ENCODE results near the gene TCF7L1. TPM values are rescaled to one million over a fixed set of nuclear protein-coding genes. Genes with fewer than 3 reads are reported as not detected.
"Not testable (repeated sequence)": the region's sequence is repeated elsewhere in the genome, so short reads cannot be mapped to it uniquely, and the experiment has no call there.

The TCF7L1 gene
- polyA plus RNA-seq, 6 donors from 2014 or later: 0.35 TPM; not detected in 5

DNA sequence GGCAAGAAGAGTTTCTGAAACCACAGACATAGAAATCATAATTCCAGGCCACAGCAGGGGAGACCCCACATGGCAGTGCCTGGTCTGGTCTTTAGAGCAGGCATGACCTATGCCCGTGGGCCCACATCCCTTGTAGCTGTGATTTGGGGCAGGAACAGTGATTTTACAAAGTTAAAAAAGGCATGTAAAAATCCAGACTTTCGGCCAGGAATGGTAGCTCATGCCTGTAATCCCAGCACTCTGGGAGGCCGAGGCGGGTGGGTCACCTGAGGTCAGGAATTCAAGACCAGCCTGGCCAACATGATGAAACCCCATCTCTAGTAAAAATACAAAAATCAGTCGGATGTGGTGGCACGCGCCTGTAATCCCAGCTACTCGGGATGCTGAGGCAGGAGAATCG, 78.4 kb downstream of the TCF7L1 start:
- H3K9me3 Mint-ChIP-seq; H3K36me3 Mint-ChIP-seq; H3K4me3 Mint-ChIP-seq; ATAC-seq (ENCODE audit: low read depth in 2 of 2); DNase-seq; H3K27ac Mint-ChIP-seq; H3K4me1 Mint-ChIP-seq: not testable (repeated sequence)
- H3K27me3 Mint-ChIP-seq: peaks cover 16 to 32% (median 29%) of the 10 kb centered on the region in 3 donors

DNA sequence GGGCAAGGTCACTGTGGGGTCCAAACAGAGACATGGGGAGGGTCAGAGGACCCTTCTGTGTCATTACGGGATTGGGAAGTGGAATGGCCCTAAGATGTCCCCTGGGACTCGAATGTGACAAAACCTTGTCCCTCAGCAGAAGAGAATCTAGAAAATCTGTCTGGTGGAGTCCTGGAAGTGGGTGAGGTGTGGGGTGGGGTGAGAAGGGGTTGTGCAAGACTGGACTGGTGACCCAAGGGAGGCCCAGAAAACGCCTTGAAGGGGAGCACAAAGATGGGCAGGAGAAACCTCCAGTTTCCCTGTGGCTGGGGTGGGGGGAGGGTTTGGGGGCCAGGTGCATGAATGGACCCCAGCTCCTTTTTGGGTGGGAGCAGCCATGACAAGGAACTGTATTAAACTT, 79.6 kb downstream of the TCF7L1 start:
- Mint-ChIP-seq H3K36me3 (no peaks in the 10 kb centered on the region), H3K4me3 (no peak overlapping the region), H3K9me3 (no peaks in the 10 kb centered on the region), H3K27me3 (peaks cover 11 to 44% (median 32%) of the 10 kb centered on the region in 3 donors), H3K27ac (no peak overlapping the region), H3K4me1 (peaks cover 0 to 6% (median 0%) of the 10 kb centered on the region in 3 donors)
- no peak for ATAC-seq (ENCODE audit: low read depth in 2 of 2)
- no peak for DNase-seq

DNA sequence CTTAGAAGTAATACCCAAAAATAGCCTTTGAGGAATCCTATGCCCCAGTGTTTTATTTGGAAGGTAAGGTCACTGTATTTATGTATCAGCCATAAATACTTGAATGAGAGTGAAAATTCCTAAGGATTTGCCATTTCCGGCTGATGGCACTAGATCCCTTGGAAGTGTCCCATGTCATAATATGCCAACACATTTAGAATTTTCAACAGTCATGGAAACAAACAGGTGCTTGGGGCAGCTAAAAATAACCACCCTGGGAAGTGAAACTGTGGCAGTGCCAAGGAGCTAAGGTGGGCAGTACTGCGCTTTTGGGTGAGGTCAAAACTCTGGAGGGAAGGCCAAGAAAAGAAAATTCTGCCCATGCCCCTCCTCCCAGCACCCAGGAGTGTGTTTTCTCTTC, 80.2 kb downstream of the TCF7L1 start:
- Mint-ChIP-seq H3K4me1 (peaks cover 0 to 6% (median 0%) of the 10 kb centered on the region in 3 donors), H3K27ac (no peak overlapping the region), H3K9me3 (no peaks in the 10 kb centered on the region), H3K27me3 (peaks cover 13 to 44% (median 32%) of the 10 kb centered on the region in 3 donors), H3K36me3 (no peaks in the 10 kb centered on the region), H3K4me3 (no peak overlapping the region)
- no peak for DNase-seq
- no peak for ATAC-seq (ENCODE audit: low read depth in 2 of 2)

DNA sequence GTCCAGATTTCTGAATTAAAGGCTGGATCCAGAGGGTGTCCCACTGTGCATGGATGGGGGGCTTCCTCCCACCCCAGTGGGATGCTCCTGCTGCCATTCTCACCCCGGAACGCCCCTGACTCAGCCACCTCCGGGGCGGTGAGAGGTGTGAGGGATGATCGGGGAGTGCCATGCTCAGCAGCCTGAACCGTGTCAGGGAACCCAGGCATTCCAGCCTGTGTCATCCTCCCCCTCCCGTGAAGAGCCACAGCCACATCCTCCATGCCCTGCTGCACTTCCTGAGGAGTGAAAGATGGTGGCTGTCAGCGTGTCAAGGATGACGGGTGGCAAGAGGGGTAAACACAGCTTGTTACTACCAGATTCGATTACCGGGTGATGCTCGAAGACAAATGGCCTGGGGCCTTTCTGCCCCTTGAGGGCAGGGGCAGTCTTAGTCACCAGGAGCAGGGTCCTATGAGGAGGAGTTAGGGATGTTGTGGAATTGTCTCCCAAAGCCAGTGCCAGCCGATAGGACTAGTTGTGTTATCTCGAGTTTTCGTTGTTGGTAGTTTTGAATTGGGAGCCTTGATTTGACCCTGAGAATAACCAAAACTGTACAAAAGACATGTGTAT, 80.8 kb downstream of the TCF7L1 start:
- no peaks in the 10 kb centered on the region for H3K9me3 Mint-ChIP-seq
- DNase-seq (no peak), ATAC-seq (ENCODE audit: low read depth in 2 of 2) (no peak)
- H3K4me3 Mint-ChIP-seq: no peak overlapping the region
- peaks cover 13 to 44% (median 32%) of the 10 kb centered on the region in 3 donors for H3K27me3 Mint-ChIP-seq
- peaks cover 0 to 6% (median 0%) of the 10 kb centered on the region in 3 donors for H3K4me1 Mint-ChIP-seq
- H3K36me3 Mint-ChIP-seq: no peaks in the 10 kb centered on the region
- H3K27ac Mint-ChIP-seq: no peak overlapping the region

DNA sequence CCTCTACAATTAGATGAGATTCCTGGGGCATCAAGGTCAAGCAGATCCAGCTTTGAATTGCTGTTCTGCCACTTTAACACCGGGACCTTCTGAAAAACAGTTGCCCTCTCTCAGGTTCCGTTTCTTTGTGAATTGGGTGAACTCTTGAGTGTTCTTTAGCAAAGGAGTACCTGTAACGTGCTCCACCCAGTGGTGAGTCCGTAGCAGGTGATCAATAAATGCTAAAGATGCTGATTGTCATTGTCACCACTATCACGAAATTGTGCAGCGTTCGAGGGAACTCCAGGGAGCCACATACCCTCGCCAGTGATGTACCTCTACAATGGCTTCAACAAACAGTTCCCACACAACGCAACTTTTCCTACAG, 81.9 kb downstream of the TCF7L1 start:
- peaks cover 18 to 49% (median 32%) of the 10 kb centered on the region in 3 donors for H3K27me3 Mint-ChIP-seq

DNA sequence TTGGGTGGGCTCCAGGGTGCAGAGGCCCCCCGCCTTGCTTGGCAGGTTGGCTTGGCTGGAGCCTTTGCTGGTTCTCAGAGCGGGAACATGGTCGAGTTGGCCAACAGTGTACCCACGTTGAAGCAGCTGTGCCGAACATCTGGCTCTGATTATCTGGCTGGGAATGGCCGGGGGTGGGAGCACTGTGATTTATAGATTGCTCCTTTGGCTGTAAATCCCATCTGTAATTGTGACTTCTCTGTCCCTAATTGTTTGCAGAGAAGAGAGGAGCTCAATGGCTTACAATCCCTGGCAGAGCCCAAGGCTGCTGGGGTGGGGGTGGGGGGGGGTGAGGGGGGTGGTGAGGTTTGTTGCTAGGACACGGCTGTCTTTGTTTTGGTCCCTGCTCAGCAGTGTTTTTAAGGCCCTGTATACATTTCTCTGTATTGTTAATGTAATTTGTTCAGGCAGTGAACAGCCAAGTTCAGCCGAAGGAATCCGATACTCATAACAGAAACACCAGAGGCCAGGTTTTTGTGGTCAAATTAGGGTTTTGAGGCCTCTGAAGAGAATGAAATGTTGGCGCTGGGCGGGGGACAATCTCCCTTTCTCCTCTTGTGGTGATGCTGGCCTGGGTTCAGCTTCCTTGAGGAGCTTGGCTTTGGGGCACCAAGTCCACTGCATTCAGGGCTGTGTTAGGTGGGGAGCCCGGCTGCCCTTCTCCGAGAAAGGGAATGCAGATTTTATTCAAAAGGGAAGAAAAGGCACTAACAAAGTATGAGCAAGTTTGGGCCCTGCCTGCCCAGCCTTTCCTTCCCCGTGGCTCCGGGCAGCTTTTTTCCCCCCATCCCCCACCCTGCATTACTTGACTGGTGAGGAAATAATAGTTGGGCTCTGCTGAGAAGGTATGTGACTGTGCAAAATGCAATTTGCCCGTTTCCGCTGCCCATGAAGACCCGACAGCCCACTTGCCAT, 82.5 kb downstream of the TCF7L1 start:
- H3K36me3 Mint-ChIP-seq: no peaks in the 10 kb centered on the region

More for the DNA sequence above, 81.9 kb downstream of the TCF7L1 start:
- H3K27ac Mint-ChIP-seq: no peak overlapping the region
- H3K36me3 Mint-ChIP-seq: no peaks in the 10 kb centered on the region
- H3K9me3 Mint-ChIP-seq: no peaks in the 10 kb centered on the region
- DNase-seq (no peak), ATAC-seq (ENCODE audit: low read depth in 2 of 2) (no peak)
- H3K4me1 Mint-ChIP-seq: peaks cover 0 to 6% (median 0%) of the 10 kb centered on the region in 3 donors
- H3K4me3 Mint-ChIP-seq: no peak overlapping the region

DNA sequence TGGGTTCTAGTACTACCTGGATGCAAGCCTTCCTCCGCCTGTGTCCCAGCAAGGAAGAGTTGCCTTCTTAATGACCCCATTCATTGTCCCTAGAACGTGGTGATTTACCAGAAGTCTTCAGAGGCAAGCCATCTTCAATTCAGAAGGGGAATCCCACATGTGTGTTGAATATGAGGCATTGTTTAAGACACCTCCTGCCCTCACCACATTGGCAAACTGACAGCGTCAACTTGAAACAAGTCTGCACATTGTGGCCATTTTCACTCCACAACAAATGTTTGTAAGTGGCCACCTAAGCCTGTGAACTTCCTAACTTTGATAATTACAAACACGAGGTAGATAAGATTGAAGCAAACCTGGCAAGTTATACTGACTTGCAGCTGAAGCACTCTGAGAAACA, 83.7 kb downstream of the TCF7L1 start:
- Mint-ChIP-seq H3K4me1 (peaks cover 0 to 6% (median 0%) of the 10 kb centered on the region in 3 donors), H3K27ac (no peak overlapping the region), H3K9me3 (no peaks in the 10 kb centered on the region), H3K36me3 (no peaks in the 10 kb centered on the region), H3K27me3 (peaks cover 21 to 58% (median 42%) of the 10 kb centered on the region in 3 donors), H3K4me3 (no peak overlapping the region)
- no peak for DNase-seq
- ATAC-seq (ENCODE audit: low read depth in 2 of 2): no peak

More for the DNA sequence above, 82.5 kb downstream of the TCF7L1 start:
- ATAC-seq (ENCODE audit: low read depth in 2 of 2) (no peak), DNase-seq (no peak)
- Mint-ChIP-seq H3K4me1 (peaks cover 0 to 6% (median 0%) of the 10 kb centered on the region in 3 donors), H3K4me3 (no peak overlapping the region), H3K9me3 (no peaks in the 10 kb centered on the region), H3K27ac (no peak overlapping the region), H3K27me3 (peaks cover 18 to 49% (median 32%) of the 10 kb centered on the region in 3 donors)

DNA sequence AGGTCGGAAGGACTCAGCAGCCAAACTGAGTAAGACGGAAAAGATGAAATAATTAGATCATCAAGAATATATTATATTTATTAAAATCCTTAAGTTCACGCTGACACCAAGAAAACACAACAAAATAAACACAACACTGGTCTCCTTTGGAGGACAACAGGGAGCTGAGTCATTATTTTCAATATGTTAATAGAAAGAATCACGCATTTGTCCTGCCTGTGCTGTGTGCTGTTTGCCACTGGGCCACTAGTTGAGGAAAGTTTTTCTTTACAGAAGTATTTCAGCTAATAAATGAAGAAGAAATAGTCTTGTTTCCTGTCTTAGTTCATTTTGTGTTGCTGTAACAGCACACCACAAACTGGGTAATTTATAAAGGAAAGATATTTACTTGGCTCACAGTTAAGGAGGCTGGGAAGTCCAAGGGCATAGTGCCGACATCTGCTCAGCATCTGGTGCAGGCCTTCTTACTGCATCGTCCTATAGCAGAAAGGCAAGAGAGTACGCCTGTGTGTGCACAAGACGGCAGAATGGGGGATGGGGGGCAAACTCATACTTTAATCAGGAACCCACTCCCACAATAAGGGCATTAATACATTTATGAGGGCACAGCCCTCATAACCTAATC, 88.0 kb downstream of the TCF7L1 start:
- DNase-seq: no peak
- Mint-ChIP-seq H3K4me3 (no peak overlapping the region), H3K27me3 (peaks cover 13 to 47% (median 37%) of the 10 kb centered on the region in 3 donors), H3K9me3 (peaks cover 0 to 4% (median 0%) of the 10 kb centered on the region in 7 donors), H3K36me3 (no peaks in the 10 kb centered on the region), H3K4me1 (no peaks in the 10 kb centered on the region), H3K27ac (no peak overlapping the region)
- no peak for ATAC-seq (ENCODE audit: low read depth in 2 of 2)

DNA sequence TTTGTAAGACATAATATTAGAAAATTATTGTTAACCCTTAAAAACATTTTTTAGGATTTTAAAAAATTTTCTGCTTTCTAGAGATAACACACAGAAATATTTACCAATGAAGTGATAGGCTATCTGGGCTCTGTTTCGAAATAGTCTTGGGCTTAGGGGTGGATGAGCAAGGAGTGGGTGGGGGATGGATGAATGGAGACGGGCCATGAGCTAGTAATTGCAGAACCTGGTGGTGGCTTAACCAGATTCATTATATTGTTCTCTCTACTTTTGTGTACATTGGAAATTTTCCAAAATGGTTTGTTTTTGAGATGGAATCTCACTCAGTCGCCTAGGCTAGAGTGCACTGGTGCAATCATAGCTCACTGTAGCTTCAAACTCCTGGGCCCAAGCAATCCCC, 89.6 kb downstream of the TCF7L1 start:
- DNase-seq (no peak), ATAC-seq (ENCODE audit: low read depth in 2 of 2) (no peak)
- Mint-ChIP-seq H3K36me3 (no peaks in the 10 kb centered on the region), H3K27me3 (peaks cover 17 to 43% (median 34%) of the 10 kb centered on the region in 3 donors), H3K27ac (no peak overlapping the region), H3K4me3 (no peak overlapping the region), H3K4me1 (no peaks in the 10 kb centered on the region), H3K9me3 (peaks cover 0 to 4% (median 0%) of the 10 kb centered on the region in 7 donors)

DNA sequence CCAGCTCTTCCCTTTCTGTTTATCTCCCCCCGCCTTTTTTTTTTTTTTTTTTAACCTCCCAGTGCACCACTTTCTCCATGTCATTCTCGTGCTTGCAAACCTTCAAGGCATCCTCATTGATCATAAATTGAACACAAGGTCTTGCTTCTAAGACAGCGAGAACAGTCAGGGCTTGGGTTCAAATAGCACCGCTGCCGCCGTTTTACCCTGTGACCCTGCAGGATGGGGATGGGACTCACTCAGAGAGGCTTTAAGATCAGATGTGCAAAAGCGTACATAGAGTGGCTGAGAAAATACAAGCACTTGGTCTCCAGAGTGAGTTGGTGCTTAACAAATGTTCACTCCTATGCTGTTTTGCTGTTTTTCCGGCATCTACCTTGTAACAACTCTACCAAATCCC, 93.6 kb downstream of the TCF7L1 start:
- H3K36me3 Mint-ChIP-seq: no peaks in the 10 kb centered on the region
- H3K4me1 Mint-ChIP-seq: no peaks in the 10 kb centered on the region
- peaks cover 0 to 4% (median 0%) of the 10 kb centered on the region in 7 donors for H3K9me3 Mint-ChIP-seq
- DNase-seq (no peak), ATAC-seq (ENCODE audit: low read depth in 2 of 2) (no peak)
- peaks cover 7 to 36% (median 27%) of the 10 kb centered on the region in 3 donors for H3K27me3 Mint-ChIP-seq
- H3K4me3 Mint-ChIP-seq: no peak overlapping the region
- peak overlapping the region in 1 of 6 donors; percentile 29 for H3K27ac Mint-ChIP-seq

DNA sequence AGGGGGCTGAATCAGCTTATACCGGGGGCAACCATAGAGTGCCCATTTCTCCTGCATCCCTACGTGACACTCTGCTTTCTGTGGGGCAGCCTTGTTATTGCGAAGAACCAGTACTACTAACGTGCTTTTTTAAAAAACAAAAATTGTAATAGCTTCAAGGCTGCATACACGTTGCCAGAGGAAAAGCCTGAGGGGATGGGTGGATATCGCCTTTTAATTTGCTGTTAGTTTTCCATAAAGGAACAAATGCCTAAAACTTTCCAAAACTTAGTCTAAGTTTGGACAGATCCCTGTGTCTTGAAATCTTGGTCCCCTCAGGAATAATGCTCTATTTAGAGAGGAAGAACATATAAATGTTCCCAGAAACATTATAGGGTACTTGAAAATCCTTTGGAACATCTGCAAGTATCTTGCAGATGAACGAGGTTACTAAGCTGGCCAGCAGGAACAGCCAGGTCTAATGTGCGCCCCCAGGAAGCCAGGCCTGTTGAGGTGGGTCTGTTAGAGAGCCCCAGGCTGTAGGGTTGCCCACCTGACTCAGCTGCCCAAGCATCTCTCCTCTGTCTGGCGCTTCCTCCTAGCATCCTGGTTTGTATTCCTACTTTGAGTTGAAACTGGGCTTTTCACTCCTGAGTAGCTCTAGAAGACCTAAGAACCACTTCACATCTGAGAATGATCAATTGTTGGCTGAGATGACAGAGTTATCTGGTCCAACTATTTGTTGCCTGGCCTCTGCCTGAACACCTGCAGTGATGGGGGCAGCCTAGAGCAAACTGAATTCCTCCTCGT, 97.7 kb downstream of the TCF7L1 start:
- Mint-ChIP-seq H3K27ac (peak overlapping the region in 1 of 6 donors; percentile 50), H3K36me3 (no peaks in the 10 kb centered on the region), H3K27me3 (peaks cover 11 to 33% (median 22%) of the 10 kb centered on the region in 3 donors), H3K4me3 (no peak overlapping the region), H3K4me1 (peaks cover 0 to 5% (median 0%) of the 10 kb centered on the region in 3 donors), H3K9me3 (no peaks in the 10 kb centered on the region)
- ATAC-seq (ENCODE audit: low read depth in 2 of 2) (no peak), DNase-seq (no peak)

DNA sequence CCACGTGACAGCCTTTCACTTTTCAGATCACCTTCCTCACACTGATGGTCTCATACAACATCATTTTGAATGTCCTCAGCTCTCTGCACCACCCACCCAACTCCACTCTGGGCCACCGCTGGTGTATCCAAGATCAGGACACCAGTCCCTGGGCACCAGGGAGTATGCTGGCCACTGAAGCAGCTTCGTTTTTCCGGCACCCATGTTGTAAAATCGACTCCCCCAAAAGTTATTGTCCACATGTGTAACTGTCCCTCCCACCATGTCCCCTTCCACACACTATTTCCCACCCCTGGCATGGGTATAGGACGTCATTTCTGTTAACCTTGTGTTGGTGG, 98.2 kb downstream of the TCF7L1 start:
- Mint-ChIP-seq H3K36me3 (no peaks in the 10 kb centered on the region), H3K27ac (no peak overlapping the region), H3K4me1 (peaks cover 0 to 5% (median 0%) of the 10 kb centered on the region in 3 donors), H3K4me3 (no peak overlapping the region), H3K27me3 (peaks cover 9 to 29% (median 22%) of the 10 kb centered on the region in 3 donors), H3K9me3 (no peaks in the 10 kb centered on the region)
- ATAC-seq (ENCODE audit: low read depth in 2 of 2) (no peak), DNase-seq (no peak)

DNA sequence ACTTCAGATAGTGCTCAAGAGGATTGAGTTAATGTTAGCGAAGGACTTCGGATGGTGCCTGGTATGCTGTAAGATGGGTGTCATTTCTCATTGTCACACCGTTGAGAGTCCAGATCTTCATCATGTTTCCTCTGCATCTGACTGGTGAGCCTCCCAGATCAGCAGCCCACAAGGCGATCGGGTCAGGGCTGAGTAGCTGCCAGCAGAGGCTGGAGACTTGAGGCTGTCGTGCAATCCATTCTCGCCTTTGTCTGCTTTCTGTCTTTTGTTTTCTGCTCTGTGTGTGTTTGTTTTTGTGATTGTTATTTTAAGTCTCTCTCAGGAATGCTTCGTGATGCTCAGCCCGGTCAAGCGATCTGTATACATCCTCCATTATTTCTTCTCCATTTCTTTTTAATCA, 98.8 kb downstream of the TCF7L1 start:
- H3K4me3 Mint-ChIP-seq: no peak overlapping the region
- ATAC-seq (ENCODE audit: low read depth in 2 of 2) (no peak), DNase-seq (no peak)
- peaks cover 0 to 5% (median 0%) of the 10 kb centered on the region in 3 donors for H3K4me1 Mint-ChIP-seq
- peaks cover 10 to 23% (median 22%) of the 10 kb centered on the region in 3 donors for H3K27me3 Mint-ChIP-seq
- H3K9me3 Mint-ChIP-seq: no peaks in the 10 kb centered on the region
- no peaks in the 10 kb centered on the region for H3K36me3 Mint-ChIP-seq
- peak overlapping the region in 1 of 6 donors; percentile 8 for H3K27ac Mint-ChIP-seq
